GM18951 (cell line): ENCODE data around the gene CLDN9.

Source experiments
- POLR2A ChIP-seq: IDR thresholded peaks from 4 replicates; pipeline ENCODE4 v1.6.1; 2011; ENCODE audit warnings: mild to moderate bottlenecking; ENCODE audit not compliant: insufficient read length, insufficient read depth; ENCODE audit errors: extremely low read depth
- in situ Hi-C: fragments of 300-500 bp; cut with MboI; formaldehyde crosslinking; loops from one replicate; pipeline ENCODE4 v1.12.0; 2022; ENCODE audit warnings: low sequenced_read_pairs, mixed read lengths, inconsistent platforms; ENCODE audit not compliant: unreplicated experiment

The CLDN9 gene

GRCh38 chr16:3012828-3013420 is at the start of gene CLDN9:
CLDN9 (plus strand) TSS chr16:3012923; CDS start chr16:3013363, 440 bp downstream.
- in situ Hi-C loops = no loop called here

DNA sequence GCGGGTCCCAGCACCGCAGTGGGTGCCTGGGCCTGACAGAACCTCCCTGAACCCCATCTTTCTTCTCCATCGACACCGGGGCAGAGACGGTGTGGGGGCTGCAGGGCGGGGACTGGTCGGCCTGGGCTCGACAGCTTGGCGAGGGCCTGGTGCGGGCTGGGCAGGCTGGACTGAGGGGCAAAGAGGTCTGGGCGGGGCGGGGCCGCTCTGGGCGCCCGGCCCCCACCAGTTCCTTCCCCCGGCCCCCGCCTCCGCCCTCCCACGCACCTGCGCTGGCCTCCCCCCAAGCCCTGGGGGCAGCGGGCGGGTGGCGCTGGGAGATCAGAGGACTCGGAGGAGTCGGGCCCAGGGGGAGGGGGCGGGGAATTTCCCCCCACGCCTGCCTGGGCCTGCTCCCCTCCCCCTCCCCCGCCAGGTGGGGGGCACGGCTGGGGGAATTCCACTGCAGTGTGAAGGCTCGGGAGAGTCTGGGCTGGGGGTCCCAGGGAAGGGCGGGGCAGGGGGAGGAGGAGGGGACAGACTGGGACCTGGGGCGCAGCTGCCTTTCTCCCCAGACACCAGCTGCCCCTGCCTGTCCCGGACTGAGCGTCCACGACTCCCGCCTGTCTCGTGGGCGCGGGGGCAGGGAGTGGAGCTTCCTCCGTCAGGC is 49.5 kb upstream of the CLDN9 start:
- peak; percentile 17 for TF ChIP-seq POLR2A
- in situ Hi-C loops = no loop called here

More at GRCh38 chr16:3012828-3013420, at the start of gene CLDN9:
- TF ChIP-seq POLR2A = no peak

DNA sequence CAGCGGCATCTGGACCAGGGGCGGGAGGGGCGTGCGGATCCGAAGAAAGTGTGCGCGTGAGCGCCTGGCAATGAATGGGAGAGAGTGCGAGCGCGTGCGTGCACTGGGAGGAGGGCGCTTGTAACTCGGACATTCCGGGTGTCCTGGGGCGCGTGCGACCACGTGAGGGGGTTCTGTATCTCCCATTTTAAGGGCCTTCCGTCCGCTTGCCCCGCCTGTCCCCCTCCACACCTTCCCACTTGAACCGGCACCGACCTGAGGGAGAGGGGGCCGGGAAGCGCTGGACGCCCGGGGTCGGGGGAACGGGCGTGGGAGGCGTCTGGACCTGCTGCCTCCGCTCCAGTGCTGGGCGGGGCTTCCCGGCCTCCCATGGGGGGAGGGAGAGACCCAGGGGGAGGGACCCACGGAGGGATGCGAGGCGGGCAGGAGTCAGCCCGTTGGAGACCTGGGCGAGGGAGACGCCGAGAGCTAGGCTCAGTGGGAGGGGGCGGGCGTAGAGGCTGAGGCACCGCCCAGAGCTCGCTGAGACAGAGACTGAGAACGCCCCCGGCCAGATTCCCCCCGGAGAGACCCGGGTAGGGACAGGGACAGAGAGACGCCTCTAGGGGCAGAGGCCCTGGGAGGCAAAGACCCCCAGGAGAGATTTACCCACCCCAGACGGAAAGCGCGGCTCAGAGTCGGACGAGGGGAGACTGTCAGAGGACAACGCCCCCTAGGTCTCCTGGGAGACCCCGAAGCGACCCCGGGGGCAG is 48.8 kb upstream of the CLDN9 start, which contains the start of gene KREMEN2:
TSS of gene KREMEN2 (plus strand) at position 553 of the 752 bp plus-strand sequence. CDS start 246 bp downstream, outside the sequence.
- peak; percentile 34 for TF ChIP-seq POLR2A

DNA sequence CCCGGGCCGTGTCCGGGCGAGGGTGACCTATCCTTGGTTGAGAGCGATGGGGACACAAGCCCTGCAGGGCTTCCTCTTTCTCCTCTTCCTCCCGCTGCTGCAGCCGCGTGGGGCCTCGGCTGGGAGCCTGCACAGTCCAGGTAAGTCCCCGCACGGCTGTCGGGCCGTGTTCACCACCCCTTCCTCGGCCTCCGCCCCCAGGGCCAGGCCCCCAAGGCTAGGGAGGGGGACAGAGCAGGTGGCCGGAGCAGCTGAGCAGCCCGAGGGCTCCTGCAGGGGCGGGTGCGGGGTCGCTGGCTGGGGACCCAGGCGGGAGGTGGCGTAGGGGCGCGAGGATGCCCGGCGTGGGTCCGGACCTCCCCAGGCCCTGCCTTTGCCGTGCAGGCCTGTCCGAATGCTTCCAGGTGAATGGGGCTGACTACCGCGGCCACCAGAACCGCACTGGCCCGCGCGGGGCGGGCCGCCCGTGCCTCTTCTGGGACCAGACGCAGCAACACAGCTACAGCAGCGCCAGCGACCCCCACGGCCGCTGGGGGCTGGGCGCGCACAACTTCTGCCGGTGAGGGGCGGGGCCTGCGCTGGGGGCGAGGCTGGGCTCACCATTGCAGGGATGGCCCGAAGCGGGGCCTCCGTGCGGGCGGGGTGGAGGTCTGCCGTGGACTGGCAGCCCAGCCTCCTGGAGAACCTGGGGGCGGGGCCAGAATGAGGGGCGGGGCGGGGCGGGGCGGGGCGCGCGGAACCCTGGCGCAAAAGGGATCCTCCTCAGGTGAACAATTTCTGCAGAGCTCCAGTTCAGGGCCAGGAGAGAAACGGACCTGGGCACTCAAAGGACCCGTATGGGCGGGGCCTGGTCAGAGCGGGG is 48.0 kb upstream of the CLDN9 start:
- in situ Hi-C loops = no loop called here
- no peak for TF ChIP-seq POLR2A

More for the DNA sequence above, 48.8 kb upstream of the CLDN9 start, which contains the start of gene KREMEN2:
- in situ Hi-C loops = no loop called here

GRCh38 chr16:2966043-2966807 is 46.5 kb upstream of the CLDN9 start:
- no peak for TF ChIP-seq POLR2A
- in situ Hi-C loops = no loop called here

- in situ Hi-C loops = no loop called here
These were observed 45.9 kb upstream of the CLDN9 start for GRCh38 chr16:2966808-2967191.

GRCh38 chr16:2967211-2967631 is 45.5 kb upstream of the CLDN9 start:
- TF ChIP-seq POLR2A = no peak
- in situ Hi-C loops = no loop called here

More at GRCh38 chr16:2966808-2967191, 45.9 kb upstream of the CLDN9 start:
- TF ChIP-seq POLR2A = no peak

DNA sequence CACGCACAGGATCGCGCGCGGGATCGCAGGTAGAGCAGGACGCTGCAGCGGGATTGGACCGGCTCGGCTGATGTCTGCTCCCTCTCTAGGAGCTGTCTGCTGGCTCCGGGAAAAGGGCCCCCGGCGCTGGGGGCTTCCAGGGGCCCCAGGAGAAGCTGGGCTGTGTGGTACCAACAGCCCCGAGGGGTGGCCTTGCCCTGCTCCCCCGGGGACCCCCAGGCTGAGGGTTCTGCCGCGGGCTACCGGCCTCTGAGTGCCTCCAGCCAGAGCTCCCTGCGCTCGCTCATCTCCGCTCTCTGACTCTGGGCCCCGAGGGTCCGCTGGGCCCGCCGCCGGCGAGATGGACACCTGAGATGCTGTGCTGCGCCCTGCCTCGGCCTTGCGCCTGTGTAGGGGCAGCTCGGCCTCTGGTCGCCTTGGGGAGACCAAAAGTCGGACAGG is 45.0 kb upstream of the CLDN9 start:
- no peak for TF ChIP-seq POLR2A
- in situ Hi-C loops = no loop called here

- in situ Hi-C loops = no loop called here
- no peak for TF ChIP-seq POLR2A
These were observed 44.4 kb upstream of the CLDN9 start for GRCh38 chr16:2968368-2968737.

- peak; percentile 62 for TF ChIP-seq POLR2A
- in situ Hi-C loops = no loop called here
These were observed 43.8 kb upstream of the CLDN9 start, which contains the start of gene PAQR4 for GRCh38 chr16:2968738-2969544. PAQR4 (plus strand) TSS chr16:2969348; CDS start chr16:2969675, 327 bp downstream.
